ENCODE results near the gene ZNF530.

Gene ZNF530

GRCh38 chr19:57599761-57600383 is at the start of gene ZNF530:
Gene ZNF530 (plus strand): TSS chr19:57599885. CDS start chr19:57604346, 4,461 bp downstream.
- no peak within 1 kb of the TSS for H3K27ac ChIP-seq (ENCODE audit: low read depth, low read length)
- H3K9me3 ChIP-seq (ENCODE audit: control insufficient read depth in 5 of 5, low read length in 5 of 5): peaks cover 10 to 29% (median 20%) of the 10 kb centered on the region in 5 donors
- peak within 1 kb of the TSS; percentile 78 to 97 (median 92) for H3K4me3 ChIP-seq (ENCODE audit: low read depth in 1 of 5, low read length in 5 of 5)
- H3K9ac ChIP-seq (ENCODE audit: low read length in 5 of 5): peak within 1 kb of the TSS in 4 of 5 donors; percentile 65 to 86 (median 76)
- peaks cover 6 to 17% (median 13%) of the 10 kb centered on the region in 5 donors for H3K36me3 ChIP-seq (ENCODE audit: control insufficient read depth in 5 of 5, insufficient read depth in 5 of 5, low read length in 5 of 5)
- H3K27me3 ChIP-seq (ENCODE audit: control insufficient read depth in 5 of 5, insufficient read depth in 4 of 5, low read length in 5 of 5): no peaks in the 10 kb centered on the region
- H3K4me1 ChIP-seq (ENCODE audit: control insufficient read depth in 5 of 5, insufficient read depth in 5 of 5, low read length in 5 of 5): peaks cover 0 to 16% (median 14%) of the 10 kb centered on the region in 5 donors

GRCh38 chr19:57552432-57552831 is 47.3 kb upstream of the ZNF530 start:
- H3K4me1 ChIP-seq (ENCODE audit: control insufficient read depth in 5 of 5, insufficient read depth in 5 of 5, low read length in 5 of 5): no peaks in the 10 kb centered on the region
- H3K27ac ChIP-seq (ENCODE audit: low read depth, low read length): no peak overlapping the region
- H3K4me3 ChIP-seq (ENCODE audit: low read depth in 1 of 5, low read length in 5 of 5): peak overlapping the region in 4 of 5 donors; percentile 20 to 52 (median 36)
- H3K9ac ChIP-seq (ENCODE audit: low read length in 5 of 5): no peak overlapping the region
- peaks cover 44 to 78% (median 66%) of the 10 kb centered on the region in 5 donors for H3K9me3 ChIP-seq (ENCODE audit: control insufficient read depth in 5 of 5, low read length in 5 of 5)
- no peaks in the 10 kb centered on the region for H3K27me3 ChIP-seq (ENCODE audit: control insufficient read depth in 5 of 5, insufficient read depth in 4 of 5, low read length in 5 of 5)
- peaks cover 56 to 90% (median 86%) of the 10 kb centered on the region in 5 donors for H3K36me3 ChIP-seq (ENCODE audit: control insufficient read depth in 5 of 5, insufficient read depth in 5 of 5, low read length in 5 of 5)

GRCh38 chr19:57557659-57558058 is 42.0 kb upstream of the ZNF530 start:
- Histone ChIP-seq H3K9me3 (ENCODE audit: control insufficient read depth in 5 of 5, low read length in 5 of 5) (peaks cover 8 to 35% (median 20%) of the 10 kb centered on the region in 5 donors), H3K36me3 (ENCODE audit: control insufficient read depth in 5 of 5, insufficient read depth in 5 of 5, low read length in 5 of 5) (peaks cover 15 to 39% (median 38%) of the 10 kb centered on the region in 5 donors), H3K9ac (ENCODE audit: low read length in 5 of 5) (peak overlapping the region in 1 of 5 donors; percentile 12), H3K27ac (ENCODE audit: low read depth, low read length) (no peak overlapping the region), H3K4me3 (ENCODE audit: low read depth in 1 of 5, low read length in 5 of 5) (peak overlapping the region in 1 of 5 donors; percentile 30), H3K27me3 (ENCODE audit: control insufficient read depth in 5 of 5, insufficient read depth in 4 of 5, low read length in 5 of 5) (no peaks in the 10 kb centered on the region), H3K4me1 (ENCODE audit: control insufficient read depth in 5 of 5, insufficient read depth in 5 of 5, low read length in 5 of 5) (peaks cover 4 to 31% (median 21%) of the 10 kb centered on the region in 5 donors)

GRCh38 chr19:57558525-57558924 is 41.2 kb upstream of the ZNF530 start:
- Histone ChIP-seq H3K36me3 (ENCODE audit: control insufficient read depth in 5 of 5, insufficient read depth in 5 of 5, low read length in 5 of 5) (peaks cover 11 to 30% (median 29%) of the 10 kb centered on the region in 5 donors), H3K9ac (ENCODE audit: low read length in 5 of 5) (peak overlapping the region in 4 of 5 donors; percentile 89 to 97 (median 93)), H3K9me3 (ENCODE audit: control insufficient read depth in 5 of 5, low read length in 5 of 5) (peaks cover 3 to 30% (median 14%) of the 10 kb centered on the region in 5 donors), H3K27ac (ENCODE audit: low read depth, low read length) (no peak overlapping the region), H3K4me3 (ENCODE audit: low read depth in 1 of 5, low read length in 5 of 5) (peak overlapping the region; percentile 92 to 99 (median 96)), H3K4me1 (ENCODE audit: control insufficient read depth in 5 of 5, insufficient read depth in 5 of 5, low read length in 5 of 5) (peaks cover 4 to 31% (median 21%) of the 10 kb centered on the region in 5 donors), H3K27me3 (ENCODE audit: control insufficient read depth in 5 of 5, insufficient read depth in 4 of 5, low read length in 5 of 5) (no peaks in the 10 kb centered on the region)

- Histone ChIP-seq H3K27me3 (ENCODE audit: control insufficient read depth in 5 of 5, insufficient read depth in 4 of 5, low read length in 5 of 5) (no peaks in the 10 kb centered on the region), H3K27ac (ENCODE audit: low read depth, low read length) (peak overlapping the region; percentile 67), H3K36me3 (ENCODE audit: control insufficient read depth in 5 of 5, insufficient read depth in 5 of 5, low read length in 5 of 5) (peaks cover 11 to 25% (median 24%) of the 10 kb centered on the region in 5 donors), H3K9ac (ENCODE audit: low read length in 5 of 5) (peak overlapping the region; percentile 35 to 97 (median 89)), H3K9me3 (ENCODE audit: control insufficient read depth in 5 of 5, low read length in 5 of 5) (peaks cover 3 to 28% (median 14%) of the 10 kb centered on the region in 5 donors), H3K4me1 (ENCODE audit: control insufficient read depth in 5 of 5, insufficient read depth in 5 of 5, low read length in 5 of 5) (peaks cover 4 to 31% (median 21%) of the 10 kb centered on the region in 5 donors), H3K4me3 (ENCODE audit: low read depth in 1 of 5, low read length in 5 of 5) (peak overlapping the region; percentile 92 to 99 (median 96))
Measured at GRCh38 chr19:57559008-57559403, 40.7 kb upstream of the ZNF530 start.

- Histone ChIP-seq H3K27ac (ENCODE audit: low read depth, low read length) (peak within 1 kb of the TSS; percentile 67), H3K27me3 (ENCODE audit: control insufficient read depth in 5 of 5, insufficient read depth in 4 of 5, low read length in 5 of 5) (no peaks in the 10 kb centered on the region), H3K4me3 (ENCODE audit: low read depth in 1 of 5, low read length in 5 of 5) (peak within 1 kb of the TSS; percentile 92 to 99 (median 96)), H3K36me3 (ENCODE audit: control insufficient read depth in 5 of 5, insufficient read depth in 5 of 5, low read length in 5 of 5) (peaks cover 11 to 20% (median 19%) of the 10 kb centered on the region in 5 donors), H3K9me3 (ENCODE audit: control insufficient read depth in 5 of 5, low read length in 5 of 5) (peaks cover 3 to 28% (median 11%) of the 10 kb centered on the region in 5 donors), H3K9ac (ENCODE audit: low read length in 5 of 5) (peak within 1 kb of the TSS; percentile 35 to 97 (median 89)), H3K4me1 (ENCODE audit: control insufficient read depth in 5 of 5, insufficient read depth in 5 of 5, low read length in 5 of 5) (peaks cover 4 to 31% (median 21%) of the 10 kb centered on the region in 5 donors)
Measured at GRCh38 chr19:57559404-57560025, 40.2 kb upstream of the ZNF530 start, which contains the start of gene ZNF550. Gene ZNF550 (minus strand): TSS chr19:57559863. CDS start chr19:57559682, 181 bp downstream.

GRCh38 chr19:57560049-57560491 is 39.6 kb upstream of the ZNF530 start:
- Histone ChIP-seq H3K27me3 (ENCODE audit: control insufficient read depth in 5 of 5, insufficient read depth in 4 of 5, low read length in 5 of 5) (no peaks in the 10 kb centered on the region), H3K27ac (ENCODE audit: low read depth, low read length) (peak overlapping the region; percentile 67), H3K36me3 (ENCODE audit: control insufficient read depth in 5 of 5, insufficient read depth in 5 of 5, low read length in 5 of 5) (peaks cover 6 to 14% (median 14%) of the 10 kb centered on the region in 5 donors), H3K9me3 (ENCODE audit: control insufficient read depth in 5 of 5, low read length in 5 of 5) (peaks cover 5 to 31% (median 13%) of the 10 kb centered on the region in 5 donors), H3K4me3 (ENCODE audit: low read depth in 1 of 5, low read length in 5 of 5) (peak overlapping the region; percentile 80 to 99 (median 96)), H3K4me1 (ENCODE audit: control insufficient read depth in 5 of 5, insufficient read depth in 5 of 5, low read length in 5 of 5) (peaks cover 4 to 31% (median 21%) of the 10 kb centered on the region in 5 donors), H3K9ac (ENCODE audit: low read length in 5 of 5) (peak overlapping the region in 4 of 5 donors; percentile 89 to 97 (median 93))

- peaks cover 29 to 57% (median 37%) of the 10 kb centered on the region in 5 donors for H3K9me3 ChIP-seq (ENCODE audit: control insufficient read depth in 5 of 5, low read length in 5 of 5)
- no peak overlapping the region for H3K27ac ChIP-seq (ENCODE audit: low read depth, low read length)
- H3K27me3 ChIP-seq (ENCODE audit: control insufficient read depth in 5 of 5, insufficient read depth in 4 of 5, low read length in 5 of 5): no peaks in the 10 kb centered on the region
- no peak overlapping the region for H3K4me3 ChIP-seq (ENCODE audit: low read depth in 1 of 5, low read length in 5 of 5)
- H3K4me1 ChIP-seq (ENCODE audit: control insufficient read depth in 5 of 5, insufficient read depth in 5 of 5, low read length in 5 of 5): peaks cover 4 to 20% (median 13%) of the 10 kb centered on the region in 5 donors
- no peaks in the 10 kb centered on the region for H3K36me3 ChIP-seq (ENCODE audit: control insufficient read depth in 5 of 5, insufficient read depth in 5 of 5, low read length in 5 of 5)
- no peak overlapping the region for H3K9ac ChIP-seq (ENCODE audit: low read length in 5 of 5)
Measured at GRCh38 chr19:57563547-57563946, 36.1 kb upstream of the ZNF530 start.

DNA sequence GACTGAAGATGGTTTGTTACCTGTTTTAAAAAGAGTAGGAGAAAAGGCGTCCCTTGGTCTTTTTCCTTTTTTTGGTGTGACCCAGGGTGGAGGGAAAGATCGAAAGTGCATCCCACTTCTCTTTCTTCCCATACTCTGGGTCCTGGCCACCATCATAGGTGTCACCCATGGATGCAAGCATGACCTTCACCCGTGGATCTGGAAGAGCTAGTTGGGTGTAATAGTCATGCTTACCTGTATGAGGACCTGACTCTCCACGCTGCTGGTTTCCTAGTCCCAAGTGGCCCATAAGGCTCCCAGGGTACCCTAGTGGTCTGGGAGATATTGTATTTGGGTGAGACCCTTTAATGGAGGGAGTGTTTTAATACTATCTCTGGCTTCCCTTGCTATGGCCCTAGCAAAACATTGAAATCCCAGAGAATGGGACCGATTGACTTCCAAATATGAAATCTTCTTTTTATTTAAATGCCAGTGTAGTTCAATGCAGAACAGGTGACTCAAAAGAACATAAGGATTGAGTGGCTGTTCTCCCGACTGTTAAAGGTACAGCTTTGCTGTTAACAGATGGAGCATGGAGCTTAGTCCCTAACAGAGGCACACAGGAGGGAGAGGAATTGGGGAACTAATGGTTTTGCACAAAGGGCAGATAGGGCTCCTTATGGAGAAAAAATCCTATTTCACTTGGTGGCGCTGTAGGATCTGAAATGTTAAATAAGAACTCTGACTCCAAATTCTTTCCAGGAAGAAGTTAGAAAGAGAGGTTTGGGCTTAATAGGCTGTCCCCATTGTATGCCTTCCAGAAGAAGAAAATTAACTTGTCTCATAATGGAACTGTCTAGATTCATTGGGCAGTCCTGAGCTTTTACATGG is 33.1 kb upstream of the ZNF530 start:
- Histone ChIP-seq H3K4me3 (ENCODE audit: low read depth in 1 of 5, low read length in 5 of 5) (peak overlapping the region; percentile 1 to 49 (median 22)), H3K4me1 (ENCODE audit: control insufficient read depth in 5 of 5, insufficient read depth in 5 of 5, low read length in 5 of 5) (no peaks in the 10 kb centered on the region), H3K27me3 (ENCODE audit: control insufficient read depth in 5 of 5, insufficient read depth in 4 of 5, low read length in 5 of 5) (no peaks in the 10 kb centered on the region), H3K27ac (ENCODE audit: low read depth, low read length) (no peak overlapping the region), H3K9ac (ENCODE audit: low read length in 5 of 5) (no peak overlapping the region), H3K9me3 (ENCODE audit: control insufficient read depth in 5 of 5, low read length in 5 of 5) (peaks cover 43 to 86% (median 66%) of the 10 kb centered on the region in 5 donors), H3K36me3 (ENCODE audit: control insufficient read depth in 5 of 5, insufficient read depth in 5 of 5, low read length in 5 of 5) (peaks cover 0 to 4% (median 1%) of the 10 kb centered on the region in 5 donors)

Measured in subcutaneous abdominal adipose tissue (tissue), 5 donors.